NCI-H1436 treated with DMSO at 0.1 percent for 48 hours (cell line): ENCODE measurements around the gene ZNF432.
"Not testable (repeated sequence)": the region's sequence is repeated elsewhere in the genome, so short reads cannot be mapped to it uniquely, and the experiment has no call there.

Source experiments
- DNase-seq: peaks from one replicate; lab custom pipeline; 2025; lab: John Stamatoyannopoulos, UW

ZNF432 gene

DNA sequence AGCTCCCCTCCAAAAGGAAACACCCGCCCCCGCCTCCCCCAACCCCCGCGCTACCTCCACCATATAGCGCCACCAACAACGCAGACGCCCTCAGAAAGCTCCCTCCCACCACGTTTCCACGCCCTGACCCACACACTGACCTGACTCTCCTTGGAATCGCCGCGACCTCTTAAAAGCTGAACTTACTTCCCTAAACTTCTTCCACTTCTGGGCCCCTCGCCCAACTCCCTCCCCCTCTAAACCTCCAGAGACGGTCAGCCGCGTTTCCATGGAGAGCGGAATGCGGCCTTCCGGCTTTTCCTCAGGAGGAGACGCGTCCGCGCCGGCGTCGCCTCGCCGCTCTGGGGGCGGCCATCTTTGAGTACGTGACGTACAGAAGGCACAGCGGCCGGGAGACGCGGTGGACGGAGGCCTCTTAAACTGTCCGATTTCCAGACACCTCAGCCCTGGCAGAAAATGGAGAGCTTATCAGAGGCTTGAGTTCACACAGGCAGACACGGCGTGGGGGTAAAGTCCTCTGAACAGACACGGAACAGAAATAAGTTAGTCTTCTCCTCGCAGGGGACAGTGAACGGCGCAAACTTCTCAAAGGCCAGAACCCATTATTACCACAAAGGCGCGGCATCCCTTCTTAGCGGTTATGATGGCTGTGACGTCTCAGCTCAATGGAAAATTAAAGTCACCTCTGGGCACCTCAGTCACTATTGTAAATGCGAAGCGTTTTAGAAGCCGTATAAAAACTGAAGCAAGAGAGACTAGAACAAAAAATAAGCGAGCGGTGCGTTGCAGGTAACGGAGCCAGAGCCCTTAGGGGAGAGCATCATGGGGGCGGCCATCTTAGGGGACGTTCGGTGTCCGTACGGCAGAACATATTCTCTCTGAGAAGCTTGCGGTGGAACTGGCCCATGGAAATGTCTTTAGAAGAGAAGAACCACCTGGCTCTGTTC, at the start of gene ZNF432:
Gene ZNF432 (minus strand): TSS at position 284 of the 947 bp plus-strand sequence. CDS start 1,970 bp downstream, outside the sequence.
- DNase-seq = peak; percentile 65

DNA sequence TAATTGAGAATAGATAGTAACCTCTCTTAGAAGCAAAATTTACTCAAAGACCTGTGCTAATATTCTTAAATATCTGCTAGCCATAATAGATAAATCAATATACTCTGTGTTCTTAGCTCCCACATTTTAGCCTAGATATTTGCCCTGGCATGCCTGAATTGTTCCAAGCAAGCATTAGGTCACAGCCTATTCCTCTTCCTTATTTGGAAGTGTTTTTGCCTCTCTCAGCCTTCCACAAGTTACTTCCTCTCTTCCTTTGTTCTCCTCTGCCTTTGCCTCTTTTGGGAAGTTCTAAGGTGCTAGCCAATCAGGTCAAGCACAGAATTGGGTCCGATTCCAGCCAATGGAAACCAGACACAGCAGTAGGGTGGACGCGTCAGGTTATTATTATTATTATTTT, 47.8 kb upstream of the ZNF432 start:
- DNase-seq = not testable (repeated sequence)

- DNase-seq = peak; percentile 47
These were observed 46.8 kb upstream of the ZNF432 start, which contains the start of gene ZNF841 for GRCh38 chr19:52095172-52096014. Gene ZNF841, minus strand, starts transcription at chr19:52095765. Its CDS starts 10,964 bp downstream, at chr19:52084801.

- DNase-seq = no peak
These were observed 46.0 kb upstream of the ZNF432 start for GRCh38 chr19:52094526-52095130.

DNA sequence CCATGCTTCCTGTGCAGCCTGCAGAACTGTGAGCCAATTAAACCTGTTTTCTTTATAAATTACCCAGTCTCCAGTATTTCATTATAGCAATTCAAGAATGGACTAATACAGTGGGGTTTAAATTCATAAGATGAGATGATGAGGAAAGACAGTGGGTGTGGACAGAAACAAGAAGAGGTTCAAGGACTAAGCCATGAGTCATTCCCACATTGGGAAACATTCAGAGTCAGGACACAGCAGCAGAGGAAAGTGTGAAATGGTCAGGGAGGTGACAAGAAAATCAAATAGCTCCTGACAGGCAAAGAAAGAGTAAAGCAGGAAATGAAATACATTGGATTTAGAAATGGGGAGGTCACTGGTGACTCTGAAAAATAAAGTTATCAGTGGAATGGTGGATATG, 37.8 kb upstream of the ZNF432 start:
- DNase-seq = no peak

GRCh38 chr19:52070496-52070895, 21.9 kb upstream of the ZNF432 start:
- DNase-seq = no peak

GRCh38 chr19:52069653-52070052, 21.0 kb upstream of the ZNF432 start:
- DNase-seq = no peak

DNA sequence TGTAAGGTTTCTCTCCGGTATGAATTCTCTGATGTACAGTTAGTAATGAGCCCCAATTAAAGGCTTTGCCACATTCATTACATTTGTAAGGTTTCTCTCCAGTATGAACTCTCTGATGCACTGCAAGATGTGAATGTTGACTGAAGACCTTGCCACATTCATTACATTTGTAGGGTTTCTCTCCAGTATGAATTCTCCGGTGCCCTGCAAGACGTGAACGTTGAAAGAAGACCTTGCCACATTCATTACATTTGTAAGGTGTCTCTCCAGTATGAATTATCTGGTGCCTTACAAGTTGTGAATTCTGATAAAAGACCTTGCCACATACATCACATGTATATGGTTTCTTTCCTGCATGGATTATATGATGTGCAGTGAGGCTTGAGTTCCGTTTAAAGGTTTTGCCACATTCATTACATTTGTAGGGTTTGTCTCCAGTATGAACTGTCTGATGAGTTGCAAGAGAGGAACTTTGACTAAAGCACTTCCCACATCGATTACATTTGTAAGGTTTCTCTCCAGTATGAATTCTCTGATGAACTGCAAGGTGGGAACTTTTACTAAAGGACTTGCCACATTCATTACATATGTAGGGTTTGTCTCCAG, 17.7 kb upstream of the ZNF432 start:
- no peak for DNase-seq

DNA sequence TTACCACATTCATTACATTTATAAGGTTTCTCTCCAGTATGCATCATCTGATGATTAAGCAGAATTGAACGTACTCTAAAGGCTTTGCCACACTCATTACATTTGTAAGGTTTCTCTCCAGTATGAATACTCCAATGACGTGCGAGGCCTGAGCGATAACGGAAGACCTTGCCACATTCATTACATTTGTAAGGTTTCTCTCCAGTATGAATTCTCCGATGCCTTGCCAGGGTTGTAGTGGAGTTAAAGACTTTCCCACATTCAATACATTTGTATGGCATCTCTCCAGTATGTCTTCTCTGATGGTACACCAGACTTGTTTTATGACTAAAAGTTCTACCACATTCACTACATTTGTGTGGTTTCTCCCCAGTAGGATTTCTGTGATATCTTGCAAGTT, 16.8 kb upstream of the ZNF432 start:
- DNase-seq = no peak

- not testable (repeated sequence) for DNase-seq
These were observed 7.8 kb upstream of the ZNF432 start for GRCh38 chr19:52056480-52056879.

GRCh38 chr19:52051736-52052135, 3.1 kb upstream of the ZNF432 start:
- peak; percentile 78 for DNase-seq

DNA sequence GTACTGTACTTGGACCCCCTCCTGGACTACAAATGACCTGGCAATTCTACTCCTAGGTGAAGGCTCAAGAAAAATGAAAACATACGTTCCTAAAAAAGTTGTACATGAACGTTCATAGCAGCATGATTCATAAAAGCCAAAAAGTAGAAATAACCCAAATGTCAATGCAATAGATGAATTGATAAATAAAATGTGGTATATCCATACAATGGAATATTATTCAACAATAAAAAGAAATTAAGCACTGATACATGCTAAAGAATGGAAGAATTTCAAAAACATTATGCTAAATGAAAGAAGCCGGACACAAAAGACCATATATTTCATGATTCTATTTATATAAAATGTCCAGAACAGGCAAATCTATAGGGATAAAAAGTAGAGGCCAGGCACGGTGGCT, 9.5 kb downstream of the ZNF432 start:
- DNase-seq = no peak

DNA sequence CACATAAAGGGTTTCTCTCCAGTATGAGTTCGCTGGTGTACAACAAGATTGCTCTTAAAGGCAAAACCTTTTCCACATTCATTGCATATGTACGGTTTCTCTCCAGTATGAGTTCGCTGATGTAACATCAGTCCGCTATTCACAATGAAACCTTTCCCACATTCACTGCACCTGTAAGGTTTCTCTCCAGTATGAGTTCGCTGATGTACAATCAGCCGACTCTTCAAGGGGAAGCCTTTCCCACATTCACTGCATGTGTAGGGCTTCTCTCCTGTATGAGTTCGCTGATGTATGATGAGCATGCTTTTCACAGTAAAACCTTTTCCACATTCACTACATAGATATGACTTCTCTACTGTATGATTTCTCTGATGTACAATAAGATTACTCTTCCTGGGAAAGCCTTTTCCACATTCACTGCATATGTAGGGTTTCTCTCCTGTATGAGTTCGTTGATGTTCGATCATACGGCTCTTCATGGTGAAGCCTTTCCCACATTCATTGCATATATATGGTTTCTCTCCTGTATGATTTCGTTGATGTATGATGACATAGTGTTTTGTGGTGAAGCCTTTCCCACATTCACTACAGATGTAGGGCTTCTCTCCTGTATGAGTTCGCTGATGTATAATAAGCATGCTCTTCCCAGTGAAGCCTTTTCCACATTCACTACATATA, 14.4 kb downstream of the ZNF432 start:
- DNase-seq = no peak

- DNase-seq = no peak
These were observed 19.9 kb downstream of the ZNF432 start for GRCh38 chr19:52028780-52029123.

GRCh38 chr19:52028027-52028779, 20.4 kb downstream of the ZNF432 start, which contains the start of gene ZNF614:
Gene ZNF614, minus strand, starts transcription at chr19:52028379. Its CDS starts 2,634 bp downstream, at chr19:52025745.
- DNase-seq = peak; percentile 47

DNA sequence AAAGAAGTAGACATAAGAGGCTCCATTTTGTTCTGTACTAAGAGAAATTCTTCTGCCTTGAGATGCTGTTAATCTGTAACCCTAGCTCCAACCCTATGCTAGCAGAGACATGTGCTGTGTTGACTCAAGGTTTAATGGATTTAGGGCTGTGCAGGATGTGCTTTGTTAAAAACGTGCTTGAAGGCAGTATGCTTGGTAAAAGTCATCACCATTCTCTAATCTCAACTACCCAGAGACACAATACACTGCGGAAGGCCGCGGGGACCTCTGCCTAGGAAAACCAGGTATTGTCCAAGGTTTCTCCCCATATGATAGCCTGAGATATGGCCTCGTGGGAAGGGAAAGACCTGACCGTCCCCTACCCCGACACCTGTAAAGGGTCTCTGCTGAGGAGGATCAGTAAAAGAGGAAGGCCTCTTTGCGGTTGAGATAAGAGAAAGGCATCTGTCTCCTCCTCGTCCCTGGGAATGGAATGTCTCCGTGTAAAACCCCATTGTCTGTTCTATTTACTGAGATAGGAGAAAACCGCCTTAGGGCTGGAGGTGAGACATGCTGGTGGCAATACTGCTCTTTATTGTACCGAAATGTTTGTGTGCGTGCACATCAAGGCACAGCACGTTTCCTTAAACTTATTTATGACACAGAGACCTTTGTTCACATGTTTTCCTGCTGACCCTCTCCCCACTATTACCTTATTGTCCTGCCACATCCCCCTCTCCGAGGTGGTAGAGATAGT, 22.2 kb downstream of the ZNF432 start:
- not testable (repeated sequence) for DNase-seq

DNA sequence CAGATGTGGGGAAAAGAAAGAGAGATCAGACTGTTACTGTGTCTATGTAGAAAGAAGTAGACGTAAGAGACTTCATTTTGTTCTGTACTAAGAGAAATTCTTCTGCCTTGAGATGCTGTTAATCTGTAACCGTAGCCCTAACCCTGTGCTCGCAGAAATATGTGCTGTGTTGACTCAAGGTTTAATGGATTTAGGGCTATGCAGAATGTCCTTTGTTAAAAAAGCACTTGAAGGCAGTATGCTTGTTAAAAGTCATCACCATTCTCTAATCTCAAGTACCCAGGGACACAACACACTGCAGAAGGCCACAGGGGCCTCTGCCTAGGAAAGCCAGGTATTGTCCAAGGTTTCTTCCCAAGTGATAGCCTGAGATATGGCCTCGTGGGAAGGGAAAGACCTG, 24.2 kb downstream of the ZNF432 start:
- DNase-seq = not testable (repeated sequence)

DNA sequence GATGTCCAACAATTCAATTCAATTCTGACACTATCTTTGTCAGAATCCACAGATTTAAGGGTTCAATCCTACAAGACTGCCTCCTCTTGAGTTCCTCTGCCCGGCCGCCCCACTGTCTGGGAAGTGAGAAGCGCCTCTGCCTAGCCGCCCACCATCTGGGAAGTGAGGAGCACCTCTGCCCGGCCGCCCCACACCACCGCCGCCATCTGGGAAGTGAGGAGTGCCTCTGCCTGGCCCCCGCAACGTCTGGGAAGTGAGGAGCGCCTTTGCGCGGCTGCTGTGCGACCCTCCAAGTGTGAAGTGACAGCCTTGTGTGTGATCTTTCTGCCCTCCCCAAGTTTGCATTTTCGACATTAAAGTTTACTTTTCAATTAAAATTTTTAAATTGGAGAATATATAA, 26.4 kb downstream of the ZNF432 start:
- DNase-seq = no peak

DNA sequence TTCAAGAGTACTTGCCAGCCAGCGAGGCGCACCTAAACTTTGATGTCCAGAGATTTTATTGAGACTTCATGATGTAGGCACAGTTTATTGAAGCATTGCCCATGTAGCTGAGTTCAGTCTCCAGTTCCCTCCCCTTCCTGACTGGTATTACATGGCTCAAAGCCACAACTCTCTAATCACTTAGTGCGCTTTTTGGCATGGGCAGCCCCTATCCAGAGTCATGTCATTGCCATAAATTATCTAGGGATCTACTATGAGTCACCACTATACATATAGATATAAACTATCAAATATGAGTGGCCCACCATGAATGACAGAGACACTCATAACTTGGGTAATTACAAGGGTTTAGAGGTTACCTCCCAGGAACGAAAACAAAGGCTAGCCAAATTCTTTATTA, 28.1 kb downstream of the ZNF432 start:
- no peak for DNase-seq

- DNase-seq = no peak
These were observed 38.0 kb downstream of the ZNF432 start for GRCh38 chr19:52010674-52011073.
